Stimulated activated CD4-positive, alpha-beta T cell treated with anti-CD3 and anti-CD28 coated beads, TNF-alpha, amount 100 ng/mL, for 4 hours (primary cell): ENCODE measurements around the gene SETSIP.
"Not testable (repeated sequence)": the region's sequence is repeated elsewhere in the genome, so short reads cannot be mapped to it uniquely, and the experiment has no call there.

Experiments used
- DNase-seq, 3 experiments: peaks; one replicate each; pipeline ENCODE4 v3.0.0-alpha.2; 2020; ENCODE audit warnings: low read depth in 3 of 3

The SETSIP gene

GRCh38 chr1:92075311-92075710, at the start of gene SETSIP:
Gene SETSIP, minus strand, starts transcription at chr1:92075411. Its CDS starts 0 bp downstream, at chr1:92075411.
- no peak for DNase-seq

GRCh38 chr1:92123868-92124267, 48.7 kb upstream of the SETSIP start:
- no peak for DNase-seq

- DNase-seq: no peak
Observed at GRCh38 chr1:92118826-92119225, 43.6 kb upstream of the SETSIP start.

GRCh38 chr1:92117526-92117925, 42.3 kb upstream of the SETSIP start:
- no peak for DNase-seq

GRCh38 chr1:92108631-92109030, 33.4 kb upstream of the SETSIP start:
- DNase-seq: no peak

GRCh38 chr1:92105546-92106081, 30.4 kb upstream of the SETSIP start:
- no peak for DNase-seq

GRCh38 chr1:92096317-92096716, 21.1 kb upstream of the SETSIP start:
- no peak for DNase-seq

- no peak for DNase-seq
Observed at GRCh38 chr1:92095874-92096273, 20.7 kb upstream of the SETSIP start.

- DNase-seq: no peak
Observed at GRCh38 chr1:92094595-92094994, 19.4 kb upstream of the SETSIP start.

- no peak for DNase-seq
Observed at GRCh38 chr1:92094090-92094489, 18.9 kb upstream of the SETSIP start.

GRCh38 chr1:92091625-92092024, 16.4 kb upstream of the SETSIP start:
- DNase-seq: no peak

- DNase-seq: no peak
Observed at GRCh38 chr1:92087542-92087941, 12.3 kb upstream of the SETSIP start.

- DNase-seq: no peak
Observed at GRCh38 chr1:92085727-92086126, 10.5 kb upstream of the SETSIP start.

- DNase-seq: no peak
Observed at GRCh38 chr1:92084651-92085050, 9.4 kb upstream of the SETSIP start.

GRCh38 chr1:92081031-92081430, 5.8 kb upstream of the SETSIP start:
- no peak for DNase-seq

- DNase-seq: peak; percentile 69 to 80 (median 76)
Observed at GRCh38 chr1:92080128-92080985, 5.1 kb upstream of the SETSIP start, which contains the start of gene BTBD8. Gene BTBD8, plus strand, starts transcription at chr1:92080345. Its CDS starts 227 bp downstream, at chr1:92080572.

GRCh38 chr1:92079441-92079840, 4.2 kb upstream of the SETSIP start:
- DNase-seq: no peak

- not testable (repeated sequence) for DNase-seq
Observed at GRCh38 chr1:92078077-92078476, 2.9 kb upstream of the SETSIP start.

- no peak for DNase-seq
Observed at GRCh38 chr1:92076363-92076762, 1.2 kb upstream of the SETSIP start.

- DNase-seq: not testable (repeated sequence)
Observed at GRCh38 chr1:92074446-92074845, 765 bp downstream of the SETSIP start.

- DNase-seq: no peak
Observed at GRCh38 chr1:92070892-92071291, 4.3 kb downstream of the SETSIP start.

- no peak for DNase-seq
Observed at GRCh38 chr1:92066321-92066720, 8.9 kb downstream of the SETSIP start.

- DNase-seq: no peak
Observed at GRCh38 chr1:92065042-92065441, 10.2 kb downstream of the SETSIP start.
